Dermis microvascular lymphatic vessel endothelial cell (primary cell): Measurements from ENCODE around the gene PTPRH. TPM values are rescaled to one million over a fixed set of nuclear protein-coding genes. Genes with fewer than 3 reads are reported as not detected.
A peak's percentile ranks its signal among the peaks of the same experiment; 100 is the strongest.
"Not testable (repeated sequence)": the region's sequence is repeated elsewhere in the genome, so short reads cannot be mapped to it uniquely, and the experiment has no call there.

Source experiments
- DNase-seq, 2 donors: peaks; one replicate each; pipeline versions ENCODE4 v3.0.0 to v3.0.0-alpha.2; 2010; ENCODE audit warnings: low read depth in 2 of 2
- total RNA-seq: library from RNA; depleted of rRNA; stranded (reverse); fragments of >200 nt; gene quantifications from 2 replicates; pipeline ENCODE4 v1.2.1, GENCODE V29; 2014

The PTPRH gene
- total RNA-seq, 1 donor from 2014 or later: 0.13 TPM

DNA sequence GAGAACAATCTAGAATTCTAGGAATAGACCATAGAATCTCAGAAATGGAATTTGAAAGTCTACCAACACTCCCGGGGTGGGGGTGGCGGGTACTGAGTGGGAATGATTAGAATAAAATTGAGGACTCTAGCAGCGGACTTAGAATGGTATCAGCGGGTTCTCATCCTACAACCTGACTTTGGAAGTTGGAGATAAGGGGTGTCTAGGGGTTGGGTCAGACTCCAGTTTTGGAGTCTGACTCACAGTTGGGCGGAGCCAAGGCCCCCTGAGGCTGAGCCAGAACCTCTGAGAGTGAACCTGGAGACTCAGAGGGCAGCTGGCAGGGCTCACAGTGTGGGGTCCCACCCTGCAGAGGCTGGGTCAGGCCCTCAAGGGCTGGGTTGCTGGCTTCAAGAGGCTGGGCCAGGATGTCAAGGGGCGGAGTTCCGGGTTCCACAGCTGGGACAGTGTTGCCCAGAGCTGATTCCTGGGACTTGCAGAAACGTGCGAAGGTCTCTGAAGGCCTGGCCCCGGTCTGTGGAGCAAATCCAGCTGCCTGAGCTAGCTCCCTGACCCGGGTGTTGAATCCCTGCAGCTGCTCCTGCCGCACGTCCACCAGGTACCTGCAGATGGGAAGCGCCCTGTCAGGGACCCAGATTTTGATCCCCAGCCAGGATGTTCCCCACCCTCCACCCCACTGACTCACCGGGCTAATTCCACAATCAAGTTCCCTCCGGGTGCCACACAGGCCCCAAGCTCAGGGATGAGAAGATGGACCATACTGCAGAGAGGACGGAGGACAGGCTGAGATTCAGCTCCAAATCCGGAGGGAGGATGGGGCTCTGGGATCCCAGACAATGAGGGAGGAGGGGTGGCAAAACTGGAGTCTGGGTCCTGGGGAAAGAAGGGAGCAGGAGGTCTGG, 50.2 kb downstream of the PTPRH start:
- DNase-seq: no peak

DNA sequence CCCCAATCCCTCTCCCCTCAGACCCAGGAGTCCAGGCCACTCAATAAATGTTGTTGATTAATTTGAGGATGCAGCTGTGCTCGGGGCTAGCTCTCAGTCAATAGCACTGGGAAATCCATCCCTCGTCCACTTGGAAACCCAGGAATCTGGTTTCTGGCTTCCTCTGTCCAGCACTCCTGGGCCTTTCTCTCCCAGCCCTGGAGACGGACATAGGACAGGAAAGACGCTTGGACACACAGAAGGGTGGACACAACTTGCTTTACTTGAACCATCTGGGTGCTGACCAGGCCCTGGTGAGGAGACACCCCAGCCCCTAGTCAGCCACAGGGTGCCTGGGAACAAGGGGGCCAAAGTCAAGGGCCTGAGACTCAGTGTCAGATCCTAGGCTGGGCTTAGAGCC, 50.9 kb downstream of the PTPRH start:
- DNase-seq: no peak

DNA sequence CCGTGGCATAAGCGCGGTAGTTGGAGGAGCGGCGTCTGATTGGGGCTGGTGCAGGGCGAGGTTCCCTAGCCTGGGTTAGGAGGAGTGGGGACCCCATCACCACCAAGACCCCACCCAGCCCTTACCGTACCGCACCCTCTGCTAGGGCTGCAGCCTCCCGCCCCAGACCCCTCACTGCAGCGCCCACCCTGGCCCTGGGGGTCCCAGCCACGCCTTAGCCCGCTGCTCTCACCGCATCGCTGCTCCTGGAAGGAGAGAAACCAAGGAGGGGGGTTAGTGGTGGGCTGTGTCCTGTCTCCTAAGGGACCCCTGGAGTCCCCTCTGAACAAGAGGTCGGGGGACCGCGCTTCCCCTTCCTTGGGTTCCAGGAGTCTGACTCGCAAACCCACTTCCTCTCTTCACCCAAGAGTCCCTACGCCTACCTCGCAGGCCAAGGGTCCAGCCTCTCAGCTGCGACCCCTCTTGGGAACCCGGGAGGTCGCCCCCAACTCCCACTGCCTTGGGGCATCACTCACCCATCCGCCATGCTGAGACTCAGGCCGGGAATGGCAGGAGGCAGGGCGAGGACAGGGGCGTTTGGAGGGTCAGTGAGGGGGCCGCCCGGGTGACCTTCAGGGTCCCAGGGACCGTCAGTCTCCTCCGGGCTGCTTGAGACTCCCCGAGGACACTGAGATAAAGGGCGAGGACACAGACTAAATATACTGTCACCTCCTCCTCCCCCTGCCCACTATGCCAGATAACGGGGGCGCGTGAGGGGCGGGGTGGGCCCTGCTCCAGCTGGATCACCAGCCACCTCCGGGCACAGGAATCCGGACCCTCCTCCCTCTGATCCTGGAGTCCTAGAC, 52.0 kb downstream of the PTPRH start, which contains the start of gene TNNI3:
Gene TNNI3, minus strand, starts transcription at position 669 of the 845 bp plus-strand sequence. Its CDS starts 143 bp downstream, at position 526.
- DNase-seq: no peak

DNA sequence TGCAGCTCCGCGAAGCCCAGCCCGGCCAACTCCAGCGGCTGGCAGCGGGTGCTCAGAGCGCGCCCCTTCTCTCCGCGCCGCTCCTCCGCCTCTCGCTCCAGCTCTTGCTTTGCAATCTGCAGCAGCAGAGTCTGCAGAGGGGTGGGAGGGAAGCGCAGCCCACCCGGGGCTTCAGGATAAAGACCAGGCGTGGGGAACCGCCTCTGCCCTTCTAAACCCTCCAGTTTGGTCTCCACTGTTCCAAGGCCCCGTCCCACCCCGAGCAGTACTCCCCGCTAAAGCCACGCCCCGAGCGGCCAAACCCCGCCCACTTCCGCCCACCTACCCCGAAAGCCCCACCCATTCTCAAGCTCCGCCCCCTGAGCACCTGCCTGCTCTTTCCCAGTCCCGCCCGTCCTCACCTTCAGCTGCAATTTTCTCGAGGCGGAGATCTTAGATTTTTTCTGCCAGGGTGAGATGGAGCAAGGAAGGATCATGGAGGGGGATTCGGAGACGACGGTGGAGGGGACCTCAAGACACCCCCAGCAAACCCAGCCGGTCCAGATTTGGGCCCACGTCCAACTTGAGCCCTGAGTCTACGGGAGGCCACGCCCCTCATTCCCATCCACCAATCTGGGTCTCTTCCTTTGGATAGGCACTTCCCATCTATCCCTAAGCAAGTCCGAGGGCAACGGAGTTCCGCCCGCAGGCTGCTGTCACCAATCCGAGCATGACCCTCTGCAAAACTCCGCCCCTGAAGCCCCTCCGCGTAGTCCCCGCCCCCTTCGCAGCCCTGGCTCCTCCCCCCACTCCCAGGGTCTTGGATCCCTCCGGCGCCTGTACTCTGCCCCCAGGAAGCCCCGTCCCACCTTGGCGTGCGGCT, 52.9 kb downstream of the PTPRH start:
- peak in 1 of 2 donors; percentile 23 for DNase-seq

DNA sequence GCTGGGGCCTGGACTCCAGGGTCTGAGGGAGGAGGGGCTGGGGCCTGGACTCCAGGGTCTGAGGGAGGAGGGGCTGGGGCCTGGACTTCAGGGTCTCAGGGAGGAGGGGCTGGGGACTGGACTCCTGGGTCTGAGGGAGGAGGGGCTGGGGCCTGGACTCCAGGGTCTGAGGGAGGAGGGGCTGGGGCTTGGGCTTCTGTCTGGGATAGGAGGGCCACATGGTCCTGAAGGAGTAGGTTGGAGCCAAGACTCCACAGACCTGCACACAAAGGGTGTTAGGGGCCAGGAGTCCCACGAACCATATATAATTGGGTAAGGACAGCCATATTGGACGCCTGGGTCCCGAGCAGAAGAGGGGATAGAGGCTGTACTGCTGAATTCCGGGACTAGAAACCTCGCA, 53.5 kb downstream of the PTPRH start:
- not testable (repeated sequence) for DNase-seq

DNA sequence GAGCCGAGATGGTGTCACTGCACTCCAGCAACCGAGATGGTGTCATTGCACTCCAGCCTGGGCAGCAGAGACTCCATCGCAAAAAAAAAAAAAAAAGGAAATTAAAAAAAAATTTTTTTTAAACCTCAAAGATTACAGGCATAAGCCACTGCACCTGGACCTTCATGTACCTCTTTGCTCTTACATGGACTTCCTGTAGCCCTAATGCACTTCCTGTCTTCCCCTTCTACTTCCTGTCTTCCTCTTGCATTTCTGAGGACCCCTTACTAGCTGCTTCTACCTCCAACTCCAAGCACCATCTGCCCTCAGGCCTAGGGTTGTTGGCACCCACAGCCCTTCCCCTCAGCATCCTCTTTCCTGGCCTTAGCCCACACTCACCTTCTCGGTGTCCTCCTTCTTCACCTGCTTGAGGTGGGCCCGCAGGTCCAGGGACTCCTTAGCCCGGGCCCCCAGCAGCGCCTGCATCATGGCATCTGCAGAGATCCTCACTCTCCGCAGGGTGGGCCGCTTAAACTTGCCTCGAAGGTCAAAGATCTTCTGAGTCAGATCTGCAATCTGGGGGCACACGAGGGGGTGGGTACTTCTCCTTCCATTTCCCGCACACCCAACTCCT, 55.5 kb downstream of the PTPRH start:
- DNase-seq: no peak

DNA sequence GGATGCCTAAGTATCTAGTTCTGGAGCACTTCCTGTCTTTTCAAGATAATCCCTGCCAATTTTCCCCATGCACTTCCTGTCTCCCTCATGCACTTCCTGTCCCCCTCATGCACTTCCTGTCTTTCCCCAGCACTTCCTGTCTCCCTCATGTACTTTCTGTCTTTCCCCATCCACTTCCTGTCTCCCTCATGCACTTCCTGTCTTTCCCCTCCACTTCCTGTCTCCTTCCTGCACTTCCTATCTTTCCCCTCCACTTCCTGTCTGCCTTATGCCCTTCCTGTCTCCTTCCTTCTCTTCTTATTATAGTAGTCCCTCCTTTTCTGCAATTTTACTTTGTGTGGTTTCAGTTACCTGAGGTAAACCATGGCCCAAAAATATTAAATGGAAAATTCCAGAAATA, 57.3 kb downstream of the PTPRH start:
- no peak for DNase-seq

DNA sequence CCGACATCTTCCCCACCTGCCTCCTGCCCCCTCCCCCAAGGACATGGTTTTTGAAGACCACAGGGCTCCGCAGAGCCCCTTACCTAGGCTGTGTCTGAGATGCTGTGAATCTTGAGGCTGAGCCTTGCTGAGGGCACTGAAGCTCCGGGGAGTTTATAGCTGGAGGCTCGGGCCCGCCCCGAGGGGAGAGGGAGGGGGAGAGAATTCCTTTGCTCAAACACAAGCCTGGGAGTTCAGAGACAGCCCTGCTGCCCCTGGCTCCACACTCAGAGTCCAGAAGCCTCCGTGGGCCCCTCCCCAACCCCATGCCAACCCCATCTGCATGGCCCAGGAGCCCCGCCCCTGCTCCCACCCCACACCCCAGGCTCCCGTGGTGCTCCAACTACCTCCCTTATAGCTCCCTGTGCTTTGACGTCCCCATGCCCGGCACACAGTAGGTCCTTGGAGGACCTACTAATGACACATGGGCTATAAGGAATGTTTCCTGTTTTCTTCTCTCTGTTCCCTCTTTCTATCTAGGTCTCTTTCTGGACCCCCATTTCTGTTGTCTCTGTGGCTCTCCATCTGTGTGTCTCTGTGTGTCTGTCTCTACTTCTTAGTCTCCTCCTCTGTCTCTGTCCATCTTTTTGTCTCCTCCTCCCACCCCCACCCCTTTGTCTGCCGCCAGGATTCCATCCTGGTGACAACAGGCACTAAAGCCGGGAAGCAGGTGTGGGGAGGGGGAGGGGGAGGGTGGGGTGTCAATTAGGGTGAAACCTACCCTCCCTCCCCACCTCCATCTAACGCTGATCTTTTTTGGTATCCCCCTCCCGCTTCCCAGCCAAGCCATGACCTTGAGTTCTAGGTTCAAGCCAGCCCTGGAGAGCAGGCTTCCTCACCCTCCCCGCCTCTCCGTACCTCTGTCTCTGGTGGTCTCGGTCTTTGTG, 60.0 kb downstream of the PTPRH start, which contains the start of gene TNNT1:
Gene TNNT1, minus strand, starts transcription at position 129 of the 926 bp plus-strand sequence. CDS start 2,049 bp downstream, outside the sequence.
- no peak for DNase-seq

DNA sequence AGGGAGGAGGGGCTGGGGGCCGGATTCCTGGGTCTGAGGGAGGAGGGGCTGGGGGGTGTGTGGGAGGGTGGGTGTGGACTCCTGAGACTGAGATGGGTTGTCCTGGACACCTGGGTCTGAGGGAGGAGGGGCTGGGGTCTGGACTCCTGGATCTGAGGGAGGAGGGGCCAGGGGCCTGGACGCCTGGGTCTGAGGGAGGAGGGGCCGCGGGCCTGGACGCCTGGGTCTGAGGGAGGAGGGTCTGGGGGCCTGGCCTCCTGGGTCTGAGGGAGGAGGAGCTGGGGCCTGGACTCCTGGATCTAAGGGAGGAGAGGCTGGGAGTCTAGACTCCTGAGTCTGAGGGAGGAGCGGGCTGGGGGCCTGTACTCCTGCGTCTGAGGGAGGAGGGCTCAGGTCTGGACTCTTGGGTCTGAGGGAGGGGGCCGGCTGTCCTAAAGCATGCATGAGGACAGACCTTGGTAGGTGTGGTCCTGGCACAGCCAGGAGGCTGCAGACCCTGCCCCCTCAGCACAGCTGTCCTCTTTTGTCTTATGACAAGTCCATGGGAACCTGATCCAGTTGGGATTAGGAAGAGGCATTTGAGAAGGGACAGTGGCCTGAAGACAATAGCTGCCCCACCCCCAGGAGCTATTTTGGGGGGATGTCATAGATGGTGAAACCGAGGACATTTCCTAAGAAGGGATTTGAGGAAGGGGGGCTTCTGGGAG, 61.6 kb downstream of the PTPRH start:
- DNase-seq: no peak

DNA sequence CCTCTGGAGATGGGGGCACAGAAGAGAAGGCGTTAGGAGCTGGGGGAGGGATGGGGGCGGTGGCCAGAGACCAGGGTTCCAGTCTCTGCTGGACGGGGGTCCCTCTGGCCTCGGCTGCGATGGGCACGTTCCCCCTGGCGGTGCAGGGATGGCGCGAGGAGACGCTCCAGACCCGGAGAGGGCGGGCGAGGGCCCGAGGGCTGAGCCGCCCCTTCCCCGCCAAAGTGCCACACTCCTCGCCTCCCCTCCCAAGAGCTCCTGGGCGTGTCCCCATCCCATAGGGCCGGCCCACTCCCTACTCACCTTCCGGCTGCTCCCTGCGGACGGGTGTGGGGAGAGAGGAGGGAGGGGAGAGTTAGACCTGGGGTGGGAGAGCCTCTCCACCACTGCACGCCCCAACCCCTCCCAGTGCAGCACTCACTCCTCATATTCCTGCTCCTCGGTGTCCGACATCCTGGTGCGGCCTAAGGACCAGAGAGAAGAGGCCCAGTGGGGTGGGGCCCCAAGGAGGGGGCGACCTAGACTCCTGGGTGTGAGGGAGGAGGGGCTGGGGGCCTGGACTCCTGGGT, 62.5 kb downstream of the PTPRH start:
- DNase-seq: no peak

DNA sequence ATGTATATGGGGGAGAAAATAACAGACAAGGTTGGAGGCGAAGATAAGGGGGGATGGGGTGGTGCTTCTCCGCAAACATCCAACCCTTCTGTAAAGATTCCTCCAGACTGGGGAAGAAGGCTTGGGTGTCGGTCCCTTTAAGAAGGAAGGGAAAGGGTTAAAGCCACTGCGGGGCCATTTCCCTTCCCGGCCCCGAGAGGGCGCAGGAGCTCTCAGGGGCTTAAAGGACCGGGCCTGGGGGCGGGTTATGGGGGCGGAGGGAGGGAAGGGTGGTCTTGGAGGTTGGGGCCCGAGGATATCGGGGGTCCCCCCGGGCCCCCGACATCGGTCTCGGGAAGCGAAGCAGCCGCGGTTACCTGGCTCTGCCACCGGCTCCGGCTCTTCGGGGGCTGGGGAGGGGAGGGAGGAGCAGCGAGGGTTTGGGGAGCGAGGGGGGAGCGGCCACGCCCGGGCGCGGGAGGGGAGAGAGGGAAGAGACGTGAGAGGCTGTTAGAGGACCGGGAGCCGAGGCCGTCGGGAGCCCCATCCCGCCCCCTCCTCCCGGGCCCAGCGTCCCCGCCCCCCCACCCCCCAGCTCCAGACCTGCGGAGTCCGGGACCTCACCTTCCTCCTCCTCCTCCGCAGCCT, 63.1 kb downstream of the PTPRH start:
- no peak for DNase-seq

DNA sequence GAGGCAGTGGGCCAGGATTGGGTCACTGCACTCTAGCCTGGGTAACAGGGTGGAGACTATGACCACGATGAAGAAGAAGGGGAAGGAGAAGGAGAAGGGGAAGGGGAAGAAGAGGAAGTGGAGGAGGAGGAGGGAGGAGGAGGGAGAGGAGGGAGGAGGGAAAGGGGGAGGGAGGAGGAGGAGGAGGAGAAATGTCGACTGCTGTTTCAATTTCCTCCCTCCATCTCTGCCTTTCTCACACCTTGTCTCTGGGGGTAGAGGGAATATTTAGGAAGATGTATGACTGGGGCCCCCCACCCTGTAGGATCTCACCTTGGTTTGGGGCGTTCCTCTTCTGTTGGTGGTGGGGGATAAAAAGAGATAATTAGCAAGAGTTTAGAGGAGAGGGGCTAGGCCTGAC, 64.1 kb downstream of the PTPRH start:
- no peak for DNase-seq

DNA sequence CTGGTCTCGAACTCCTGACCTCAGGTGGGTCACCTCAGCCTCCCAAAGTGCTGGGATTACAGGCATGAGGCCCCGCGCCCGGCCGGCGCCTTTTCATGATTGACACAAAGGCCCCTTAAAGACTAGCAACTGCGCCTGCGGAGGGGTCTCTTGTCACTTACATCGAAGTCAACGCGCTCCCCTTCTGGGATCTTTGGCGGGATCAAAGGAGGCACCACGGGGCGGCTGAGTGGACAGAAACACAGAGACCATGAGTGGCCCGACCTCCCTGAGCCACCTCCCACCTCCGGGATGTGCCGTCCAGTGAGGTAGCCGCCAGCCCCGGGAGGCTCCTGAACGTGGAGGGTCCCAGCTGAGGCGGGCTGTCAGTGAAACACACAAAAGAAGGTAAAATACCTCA, 67.6 kb downstream of the PTPRH start:
- no peak for DNase-seq

DNA sequence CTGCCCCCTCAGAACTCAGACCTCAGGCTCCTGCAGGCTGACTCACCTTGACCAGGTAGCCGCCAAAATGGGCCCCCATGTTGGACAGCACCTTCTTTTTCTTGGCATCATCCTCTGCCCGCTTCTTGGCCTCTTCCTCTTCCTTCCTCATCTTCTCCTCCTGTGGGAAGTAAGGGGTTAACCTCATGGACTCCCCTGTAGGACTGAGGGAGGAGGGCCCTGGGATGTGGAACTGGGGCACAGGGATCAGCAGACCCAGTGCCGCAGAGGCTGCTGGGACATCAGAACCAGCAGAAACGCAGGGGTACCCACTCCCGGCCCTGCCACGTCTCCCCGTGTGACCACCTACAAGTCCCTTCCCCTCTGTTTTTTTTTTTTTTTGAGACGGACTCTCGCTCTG, 71.4 kb downstream of the PTPRH start:
- DNase-seq: no peak

DNA sequence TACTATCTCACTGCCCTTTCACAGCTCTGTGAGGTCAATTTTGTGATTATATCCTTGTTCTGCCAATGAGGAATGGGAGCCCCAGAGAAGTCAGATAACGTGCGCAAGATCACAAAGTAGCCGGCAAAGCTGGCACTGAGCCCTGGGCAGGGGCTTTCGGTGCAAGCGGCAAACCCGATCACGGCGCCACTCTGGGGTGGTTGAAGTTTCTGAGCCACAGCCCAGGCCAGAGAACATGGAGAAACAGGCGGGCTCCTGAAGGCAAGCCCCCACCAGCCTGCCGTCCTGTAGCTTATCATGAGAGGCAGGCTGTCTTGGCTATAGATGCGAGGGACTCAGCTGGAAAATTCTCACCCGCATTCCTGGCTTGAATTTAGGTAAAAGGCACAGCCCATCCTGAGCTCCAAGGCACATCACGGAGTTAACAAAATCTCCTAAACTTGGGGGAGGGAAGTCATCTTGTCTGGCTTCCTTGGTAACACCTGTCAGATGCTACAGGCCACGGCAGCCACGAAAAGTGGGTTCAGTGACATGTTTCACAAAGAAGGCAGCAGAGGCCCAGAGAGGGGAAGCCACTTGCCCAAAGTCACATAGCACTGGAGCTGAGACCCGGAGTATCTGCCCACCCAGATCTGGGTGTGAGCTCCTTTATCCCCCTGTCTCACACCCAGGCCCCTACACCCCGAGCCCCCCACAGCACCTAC, 72.8 kb downstream of the PTPRH start:
- no peak for DNase-seq

DNA sequence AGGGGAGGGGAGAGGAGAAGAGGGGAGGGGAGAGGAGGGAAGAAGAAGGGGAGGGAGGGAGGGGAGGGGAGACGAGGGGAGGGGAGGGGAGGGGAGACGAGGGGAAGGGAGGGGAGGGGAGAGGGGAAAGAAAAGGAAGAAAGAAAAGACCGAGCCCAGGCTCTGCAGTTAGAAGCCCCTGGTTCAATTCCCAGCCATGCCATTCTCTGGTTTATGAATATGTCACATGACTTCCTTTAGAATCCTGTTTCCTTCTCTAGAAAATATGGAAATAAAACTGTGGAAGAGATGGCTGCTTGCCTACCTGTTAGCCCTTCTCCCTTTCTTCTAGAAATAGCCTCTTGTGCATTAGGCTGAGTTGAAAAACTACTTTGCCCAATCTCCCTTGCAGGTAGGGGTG, 74.6 kb downstream of the PTPRH start:
- no peak for DNase-seq

DNA sequence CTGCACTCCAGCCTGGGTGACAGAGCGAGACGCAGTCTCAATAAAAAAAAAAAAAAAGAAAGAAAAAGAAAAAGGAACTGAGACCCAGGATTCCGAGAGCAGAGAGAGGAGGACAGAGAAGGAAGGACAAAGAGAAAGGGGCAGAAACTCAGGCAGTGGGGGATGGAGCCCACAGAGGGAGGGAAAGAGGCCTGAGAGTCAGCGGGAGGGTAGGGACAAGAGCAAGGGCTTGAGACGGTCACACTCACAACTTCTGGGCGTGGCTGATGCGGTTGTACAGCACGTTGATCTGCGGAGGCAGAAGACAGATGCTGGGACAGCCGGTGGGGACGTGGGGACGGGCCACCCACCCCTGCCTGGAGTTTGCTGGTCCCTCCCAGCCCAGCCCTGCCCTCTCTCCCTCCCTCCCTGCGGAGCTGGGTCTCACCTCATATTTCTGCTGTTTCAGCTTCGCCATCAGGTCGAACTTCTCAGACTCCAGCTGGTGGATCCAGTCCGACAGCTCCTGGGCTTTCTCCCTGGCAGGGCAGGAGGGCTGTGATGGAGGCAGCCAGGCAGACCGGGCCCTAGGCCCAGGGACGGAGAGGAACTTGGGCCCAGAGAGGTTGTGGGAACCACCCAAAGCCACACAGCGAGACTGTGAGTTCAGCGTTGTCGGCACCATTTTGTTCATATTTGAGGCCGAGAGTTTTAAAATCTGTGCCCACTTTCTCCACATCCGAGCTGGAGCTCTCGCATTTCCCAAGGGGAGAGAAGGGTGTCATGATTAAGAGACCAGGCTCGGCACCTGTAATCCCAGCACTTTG, 75.5 kb downstream of the PTPRH start:
- DNase-seq: no peak
